Amniotic stem cell (primary cell): Measurements from ENCODE around the gene UNC5A.

Experiments
- DNase-seq: peaks from one replicate; lab custom pipeline; 2025; lab: John Stamatoyannopoulos, UW

Gene UNC5A

GRCh38 chr5:176846335-176847140 is 36.2 kb downstream of the UNC5A start:
- no peak for DNase-seq

GRCh38 chr5:176847148-176847547 is 36.8 kb downstream of the UNC5A start:
- no peak for DNase-seq

GRCh38 chr5:176847726-176848290 is 37.4 kb downstream of the UNC5A start:
- no peak for DNase-seq

GRCh38 chr5:176848651-176849050 is 38.3 kb downstream of the UNC5A start:
- DNase-seq: no peak

GRCh38 chr5:176849611-176850227 is 39.4 kb downstream of the UNC5A start:
- DNase-seq: no peak

GRCh38 chr5:176850371-176851245 is 40.2 kb downstream of the UNC5A start:
- DNase-seq: no peak

- DNase-seq: no peak
Observed at GRCh38 chr5:176851380-176851779, 41.0 kb downstream of the UNC5A start.

- no peak for DNase-seq
Observed at GRCh38 chr5:176851871-176852658, 41.7 kb downstream of the UNC5A start.

GRCh38 chr5:176853151-176853778 is 42.9 kb downstream of the UNC5A start:
- no peak for DNase-seq

- no peak for DNase-seq
Observed at GRCh38 chr5:176854164-176854563, 43.8 kb downstream of the UNC5A start.

- no peak for DNase-seq
Observed at GRCh38 chr5:176855598-176855997, 45.2 kb downstream of the UNC5A start.

GRCh38 chr5:176856746-176857145 is 46.4 kb downstream of the UNC5A start:
- no peak for DNase-seq

GRCh38 chr5:176857216-176857893 is 47.0 kb downstream of the UNC5A start:
- DNase-seq: no peak

- DNase-seq: no peak
Observed at GRCh38 chr5:176857894-176858273, 47.5 kb downstream of the UNC5A start.

GRCh38 chr5:176859916-176860315 is 49.6 kb downstream of the UNC5A start:
- DNase-seq: no peak

GRCh38 chr5:176860381-176860780 is 50.0 kb downstream of the UNC5A start:
- no peak for DNase-seq

GRCh38 chr5:176861276-176861675 is 50.9 kb downstream of the UNC5A start:
- DNase-seq: no peak

GRCh38 chr5:176862330-176862995 is 52.1 kb downstream of the UNC5A start:
- no peak for DNase-seq

- no peak for DNase-seq
Observed at GRCh38 chr5:176863041-176863764, 52.8 kb downstream of the UNC5A start.
